CD4-positive, alpha-beta T cell treated with Interleukin-12 subunit alpha and Interleukin-12 subunit beta, for 1 hour (primary cell): ENCODE measurements around the gene RAB3IP.
"Not testable (repeated sequence)": the region's sequence is repeated elsewhere in the genome, so short reads cannot be mapped to it uniquely, and the experiment has no call there.

Experiments
- DNase-seq: peaks from one replicate; pipeline ENCODE4 v3.0.0-alpha.2; 2020

Gene RAB3IP

DNA sequence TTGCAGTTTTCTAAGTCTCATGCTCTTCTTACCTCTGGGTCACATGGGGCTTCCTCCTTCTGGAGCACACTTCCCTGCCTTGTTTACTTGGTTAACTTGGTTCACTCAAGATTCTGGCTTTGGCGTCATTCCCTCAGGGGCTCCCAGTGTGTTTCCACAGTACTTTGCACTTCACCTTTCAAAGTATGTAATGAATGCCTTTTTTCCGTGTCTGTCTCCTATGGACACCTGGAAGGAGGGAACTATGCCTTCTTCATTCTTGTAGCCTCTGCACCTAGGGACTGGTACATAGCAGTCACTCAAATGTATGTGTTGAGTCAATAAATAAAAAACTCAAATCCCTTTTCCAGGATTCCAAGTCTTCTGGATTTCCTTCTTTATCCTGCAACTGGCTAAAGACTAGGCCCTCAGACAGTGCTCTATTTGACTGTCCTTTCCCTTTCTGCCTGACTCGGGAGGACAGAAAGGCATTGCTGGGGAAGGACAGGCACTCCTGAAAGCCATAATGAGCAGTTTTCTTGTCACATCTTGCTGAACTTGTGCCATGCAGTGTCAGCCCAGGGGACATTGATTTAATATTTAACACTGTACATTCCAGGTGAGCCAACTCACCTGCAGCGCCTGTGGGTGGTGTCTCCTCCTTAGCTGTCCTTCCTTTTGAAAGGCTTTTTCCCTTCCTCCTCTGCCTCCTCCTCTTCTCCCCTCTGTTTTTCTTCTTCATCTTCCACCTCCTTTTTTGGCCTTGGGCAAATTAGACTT is 99.2 kb downstream of the RAB3IP start:
- DNase-seq = no peak

DNA sequence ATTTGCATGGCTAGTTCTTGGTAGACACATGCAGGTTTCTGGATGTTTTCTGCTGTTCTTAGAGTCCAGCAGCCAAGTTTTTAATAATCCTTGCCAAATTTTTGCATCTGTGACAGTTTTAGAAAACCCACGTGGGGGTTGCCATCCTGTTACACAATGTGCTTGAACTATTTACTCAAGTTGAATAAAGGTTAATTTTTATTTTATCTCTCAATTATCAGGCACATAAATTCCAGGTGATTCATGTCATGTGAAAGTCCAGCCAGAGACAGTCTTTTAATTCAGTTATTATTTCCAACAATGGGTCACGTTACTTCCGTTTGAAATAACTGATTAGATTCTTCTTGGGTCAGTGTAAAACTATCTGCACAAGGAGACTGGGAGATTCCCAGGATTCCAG is 102.1 kb downstream of the RAB3IP start:
- DNase-seq = no peak

GRCh38 chr12:69843608-69844007 is 104.9 kb downstream of the RAB3IP start:
- DNase-seq = no peak

- no peak for DNase-seq
Measured at GRCh38 chr12:69844416-69844815, 105.8 kb downstream of the RAB3IP start.

DNA sequence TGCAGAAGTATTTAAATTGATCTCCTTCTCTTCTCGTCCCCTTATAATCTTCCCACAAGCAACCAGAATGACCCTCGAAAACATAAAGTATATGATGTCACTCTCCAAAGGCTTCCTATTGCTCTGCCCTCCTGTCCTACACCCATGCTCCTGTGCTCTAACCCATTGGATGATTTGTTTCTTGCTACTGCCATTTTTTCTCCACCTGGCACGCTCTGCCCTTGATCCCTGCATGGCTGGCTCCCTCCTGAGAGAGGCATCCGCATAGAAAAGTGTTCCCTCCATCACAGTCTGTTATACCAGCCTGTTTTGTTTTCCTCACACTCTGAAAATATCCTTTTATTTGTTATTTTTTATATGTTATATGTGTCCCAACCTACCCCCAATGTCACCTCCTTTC is 106.2 kb downstream of the RAB3IP start:
- DNase-seq = no peak

- DNase-seq = no peak
Measured at GRCh38 chr12:69846976-69847375, 108.3 kb downstream of the RAB3IP start.

- DNase-seq = no peak
Measured at GRCh38 chr12:69851976-69852375, 113.3 kb downstream of the RAB3IP start.

DNA sequence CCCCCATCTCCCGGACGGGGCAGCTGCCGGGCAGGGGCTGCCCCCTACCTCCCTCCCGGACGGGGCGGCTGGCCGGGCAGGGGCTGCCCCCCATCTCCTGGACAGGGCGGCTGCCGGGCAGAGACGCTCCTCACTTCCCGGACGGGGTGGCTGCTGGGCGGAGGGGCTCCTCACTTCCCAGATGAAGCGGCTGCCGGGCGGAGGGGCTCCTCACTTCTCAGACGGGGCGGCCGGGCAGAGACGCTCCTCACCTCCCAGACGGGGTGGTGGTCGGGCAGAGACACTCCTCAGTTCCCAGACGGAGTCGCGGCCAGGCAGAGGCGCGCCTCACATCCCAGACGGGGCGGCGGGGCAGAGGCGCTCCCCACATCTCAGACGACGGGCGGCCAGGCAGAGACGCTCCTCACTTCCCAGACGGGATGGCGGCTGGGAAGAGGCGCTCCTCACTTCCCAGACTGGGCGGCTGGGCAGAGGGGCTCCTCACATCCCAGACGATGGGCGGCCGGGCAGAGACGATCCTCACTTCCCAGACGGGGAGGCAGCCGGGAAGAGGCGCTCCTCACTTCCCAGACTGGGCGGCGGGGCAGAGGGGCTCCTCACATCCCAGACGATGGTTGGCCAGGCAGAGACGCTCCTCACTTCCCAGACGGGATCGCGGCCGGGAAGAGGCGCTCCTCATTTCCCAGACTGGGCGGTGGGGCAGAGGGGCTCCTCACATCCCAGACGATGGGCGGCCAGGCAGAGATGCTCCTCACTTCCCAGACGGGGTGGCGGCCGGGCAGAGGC is 114.7 kb downstream of the RAB3IP start:
- not testable (repeated sequence) for DNase-seq

GRCh38 chr12:69866698-69867097 is 128.0 kb downstream of the RAB3IP start:
- DNase-seq = no peak

DNA sequence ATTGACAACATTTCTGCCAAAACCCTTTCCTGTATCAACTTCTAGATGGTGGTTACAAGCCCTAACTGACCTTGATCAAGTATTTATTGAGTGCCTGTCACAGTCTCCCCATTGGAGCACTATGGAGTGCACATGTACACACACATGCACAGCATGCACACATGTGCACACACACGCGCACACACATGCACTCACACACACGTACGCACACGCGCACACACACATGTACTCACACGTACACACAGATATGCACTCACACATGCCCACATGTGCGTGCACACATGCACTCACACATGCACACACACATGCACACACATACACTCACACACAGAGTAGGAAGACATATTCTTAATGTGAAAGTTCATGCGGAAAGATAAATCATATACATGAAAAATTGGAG is 130.0 kb downstream of the RAB3IP start:
- DNase-seq = no peak

DNA sequence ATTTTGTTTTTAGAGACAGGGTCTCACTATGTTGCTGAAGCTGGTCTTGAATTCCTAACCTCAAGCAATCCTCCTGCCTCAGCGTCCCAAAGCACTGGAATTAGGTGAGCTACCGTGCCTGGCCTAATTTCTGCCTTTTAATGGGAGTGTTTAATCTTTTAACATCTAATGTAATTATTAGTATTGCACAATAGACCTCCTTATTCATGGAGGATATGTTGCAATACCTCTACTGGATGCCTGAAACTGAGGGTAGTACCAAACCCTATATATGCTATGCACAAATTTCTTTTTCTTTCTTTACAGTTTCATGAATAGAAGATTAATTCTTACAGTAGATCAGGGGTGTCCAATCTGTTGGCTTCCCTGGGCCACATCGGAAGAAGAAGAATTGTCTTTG is 134.1 kb downstream of the RAB3IP start:
- DNase-seq = no peak
